Stimulated activated CD8-positive, alpha-beta memory T cell treated with anti-CD3 and anti-CD28 coated beads, Interleukin-4, amount 100 ng/mL, for 4 hours (primary cell): ENCODE results near the gene KRTAP19-1.
"Not testable (repeated sequence)": the region's sequence is repeated elsewhere in the genome, so short reads cannot be mapped to it uniquely, and the experiment has no call there.

ENCODE experiments used
- DNase-seq, 2 donors: peaks; one replicate each; pipeline ENCODE4 v3.0.0-alpha.2; 2020; ENCODE audit warnings: low read depth in 2 of 2, low spot score in 1 of 2

KRTAP19-1 gene

DNA sequence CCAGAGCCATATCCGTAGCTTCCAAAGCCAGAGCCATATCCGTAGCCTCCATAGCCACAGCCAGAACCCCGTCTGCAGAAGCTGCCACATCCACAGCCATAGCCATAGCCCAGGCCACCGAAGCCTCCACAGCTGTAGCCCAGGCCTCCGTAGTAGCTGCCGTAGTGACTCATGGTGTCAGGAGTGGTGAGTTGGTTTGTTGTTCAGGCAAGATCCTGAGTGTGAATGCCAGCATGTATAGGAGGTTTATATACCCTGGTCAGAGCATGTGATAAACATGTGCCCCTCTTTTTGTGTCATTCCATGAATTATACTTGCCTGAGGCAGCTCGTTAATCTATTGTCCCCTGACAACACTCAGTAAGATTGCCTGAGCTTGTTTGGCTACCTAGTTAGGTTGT, at the start of gene KRTAP19-1:
KRTAP19-1 (minus strand) TSS at position 223 of the 400 bp plus-strand sequence; CDS start at position 173, 50 bp downstream.
- no peak for DNase-seq

DNA sequence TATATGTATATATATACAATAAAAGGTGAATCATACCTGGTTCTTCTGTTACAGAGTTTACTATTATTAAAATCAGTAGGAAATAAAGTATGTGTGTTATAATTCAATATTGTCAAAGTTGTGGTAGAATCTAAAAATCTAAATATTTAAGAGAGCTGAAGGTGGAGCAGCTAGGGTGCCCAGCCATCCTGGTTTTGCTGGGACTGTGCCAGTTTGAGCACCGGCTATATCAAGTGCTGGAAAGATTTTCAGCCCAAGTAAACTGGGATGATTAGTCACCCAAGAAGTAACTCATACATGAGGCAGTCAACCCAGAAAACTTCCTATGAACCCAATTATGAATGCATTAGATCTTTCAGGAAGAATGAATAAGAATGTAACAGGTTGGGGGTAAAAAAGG, 38.7 kb upstream of the KRTAP19-1 start:
- DNase-seq, result no peak

DNA sequence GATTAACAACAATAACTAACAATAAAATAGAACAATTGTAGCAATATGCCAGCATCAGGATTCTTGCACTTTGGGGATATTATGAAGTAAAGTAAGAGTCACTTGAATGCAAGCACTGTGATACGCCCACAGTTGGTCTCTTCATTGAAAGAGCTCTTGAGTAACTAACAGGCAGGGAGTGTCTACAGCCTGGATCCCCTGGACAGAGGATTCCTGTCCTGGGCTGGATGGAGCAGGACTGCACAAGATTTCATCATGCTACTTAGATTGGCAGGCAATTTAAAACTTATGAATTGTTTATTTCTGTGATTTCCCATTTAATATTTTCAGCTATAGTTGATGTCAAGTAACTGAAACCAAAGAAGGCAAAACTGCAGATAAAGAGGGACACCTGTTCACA, 35.5 kb upstream of the KRTAP19-1 start:
- no peak for DNase-seq

DNA sequence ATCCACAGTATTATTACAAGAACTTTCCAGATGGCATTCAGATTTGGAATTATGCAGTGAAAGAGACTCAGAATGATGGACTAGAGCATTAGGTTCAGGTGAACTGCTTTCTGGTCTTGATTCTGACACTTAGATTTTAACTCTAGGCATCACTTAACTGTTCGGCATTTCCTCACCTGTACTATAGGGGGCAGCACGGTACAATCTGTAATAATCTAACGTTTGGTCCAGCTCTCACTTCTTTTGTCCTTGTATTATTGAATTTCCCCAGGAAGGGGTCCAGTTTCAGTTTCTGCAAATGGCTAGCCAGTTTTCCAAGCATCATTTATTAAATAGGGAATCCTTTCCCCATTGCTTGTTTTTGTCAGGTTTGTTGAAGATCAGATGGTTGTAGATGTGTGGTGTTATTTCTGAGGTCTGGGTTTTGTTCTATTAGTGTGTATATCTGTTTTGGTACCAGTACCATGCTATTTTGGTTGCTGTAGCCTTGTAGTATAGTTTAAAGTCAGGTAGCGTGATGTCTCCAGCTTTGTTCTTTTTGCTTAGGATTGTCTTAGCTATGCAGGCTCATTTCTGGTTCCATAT, 25.5 kb upstream of the KRTAP19-1 start:
- DNase-seq, result not testable (repeated sequence)

DNA sequence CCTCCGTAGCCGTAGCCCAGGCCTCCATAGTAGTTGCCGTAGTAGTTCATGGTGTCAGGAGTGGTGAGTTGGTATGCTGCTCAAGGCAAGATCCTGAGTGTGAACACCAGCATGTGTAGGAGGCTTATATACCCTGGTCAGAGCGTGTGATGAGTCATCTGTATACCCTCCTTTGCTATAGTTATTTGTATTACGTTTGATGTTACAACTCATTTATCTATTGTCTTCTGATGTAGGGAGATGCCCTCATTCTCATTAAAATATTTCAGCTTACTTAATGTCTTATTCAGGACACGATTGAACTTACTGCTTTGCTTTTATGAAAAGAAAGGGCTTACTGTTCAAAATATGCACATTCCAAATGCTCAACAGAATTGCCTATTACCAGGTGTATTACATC, 21.9 kb upstream of the KRTAP19-1 start, which contains the start of gene KRTAP19-5:
KRTAP19-5 (minus strand) TSS at position 101 of the 400 bp plus-strand sequence; CDS start at position 50, 51 bp downstream.
- no peak for DNase-seq

DNA sequence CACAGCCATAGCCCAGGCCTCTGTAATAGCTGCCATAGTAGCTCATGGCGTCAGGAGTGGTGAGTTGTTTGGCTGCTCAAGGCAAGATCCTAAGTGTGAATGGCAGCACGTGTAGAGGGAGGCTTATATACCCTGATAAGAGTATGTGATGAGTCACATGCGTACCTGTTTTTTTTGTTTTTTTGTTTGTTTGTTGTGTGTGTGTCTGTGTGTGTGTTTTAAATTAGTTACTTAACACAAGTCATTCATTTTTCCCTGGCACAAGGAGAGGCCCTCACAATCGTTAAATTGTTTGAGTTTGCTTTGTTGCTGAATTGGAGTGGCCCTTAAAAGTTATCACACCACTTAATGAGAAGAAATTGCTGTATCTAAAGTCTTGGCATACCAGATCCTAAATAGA, 16.9 kb upstream of the KRTAP19-1 start, which contains the start of gene KRTAP19-4:
KRTAP19-4 (minus strand) TSS at position 101 of the 400 bp plus-strand sequence; CDS start at position 46, 55 bp downstream.
- no peak for DNase-seq

DNA sequence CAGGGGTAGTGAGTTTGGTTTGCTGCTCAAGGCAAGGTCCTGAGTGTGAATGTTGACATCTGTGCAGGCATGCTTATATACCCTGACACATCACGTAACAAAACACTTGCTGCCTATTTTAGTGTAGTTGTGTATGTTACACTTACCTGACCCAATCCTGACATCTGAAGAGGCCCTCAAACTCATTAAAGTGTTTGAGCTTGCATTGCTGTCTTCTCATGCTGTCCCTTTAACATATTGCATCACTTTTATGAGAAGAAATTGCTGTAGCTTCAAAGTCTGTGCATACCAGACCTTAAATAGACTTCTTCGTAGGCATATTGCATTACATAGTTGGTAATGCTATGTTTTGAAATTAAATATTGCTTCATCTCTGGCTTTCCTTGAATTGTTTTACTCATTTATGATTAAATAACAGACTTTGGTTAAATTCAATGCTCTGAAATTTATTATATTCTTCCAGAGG, 11.8 kb upstream of the KRTAP19-1 start, which contains the start of gene KRTAP19-3:
KRTAP19-3 (minus strand) TSS at position 51 of the 466 bp plus-strand sequence. CDS start 56 bp downstream, outside the sequence.
- DNase-seq, result no peak

DNA sequence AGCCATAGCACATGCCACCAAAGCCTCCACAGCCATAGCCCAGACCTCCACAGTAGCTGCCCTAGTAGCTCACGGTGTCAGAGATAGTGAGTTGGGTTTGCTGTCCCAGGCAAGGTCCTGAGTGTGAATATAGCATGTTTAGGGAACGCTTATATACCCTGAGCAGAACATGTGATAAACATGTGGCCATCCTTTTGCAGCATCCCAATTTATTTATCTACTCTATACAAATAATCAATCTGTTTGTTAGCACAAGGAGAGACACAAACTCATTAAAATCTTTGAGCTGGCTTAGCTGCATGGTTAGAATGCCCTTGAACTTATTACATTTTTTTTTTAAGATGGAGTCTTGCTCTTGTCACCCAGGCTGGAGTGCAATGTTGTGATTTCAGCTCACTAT, 7.2 kb upstream of the KRTAP19-1 start, which contains the start of gene KRTAP19-2:
KRTAP19-2 (minus strand) TSS at position 101 of the 400 bp plus-strand sequence; CDS start at position 13, 88 bp downstream.
- no peak for DNase-seq

DNA sequence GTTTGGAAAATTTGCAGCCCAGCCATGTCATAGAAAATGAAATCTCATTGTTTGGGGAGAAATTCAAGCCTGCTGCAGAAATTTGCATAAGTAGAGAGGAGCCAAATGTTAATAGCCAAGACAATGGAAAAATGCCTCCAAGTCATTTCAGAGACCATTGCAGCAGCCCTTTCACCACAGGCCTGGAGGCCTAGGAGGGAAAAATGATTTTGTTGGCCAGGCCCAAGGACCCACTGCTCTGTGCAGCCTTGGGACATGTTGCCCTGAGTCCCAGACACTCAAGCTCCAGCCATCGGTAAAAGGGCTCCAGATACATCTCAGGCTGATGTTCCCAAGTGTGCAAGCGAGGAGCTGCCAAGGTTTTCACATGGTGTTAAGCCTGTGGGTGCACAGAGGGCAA, 6.0 kb upstream of the KRTAP19-1 start:
- DNase-seq, result no peak

DNA sequence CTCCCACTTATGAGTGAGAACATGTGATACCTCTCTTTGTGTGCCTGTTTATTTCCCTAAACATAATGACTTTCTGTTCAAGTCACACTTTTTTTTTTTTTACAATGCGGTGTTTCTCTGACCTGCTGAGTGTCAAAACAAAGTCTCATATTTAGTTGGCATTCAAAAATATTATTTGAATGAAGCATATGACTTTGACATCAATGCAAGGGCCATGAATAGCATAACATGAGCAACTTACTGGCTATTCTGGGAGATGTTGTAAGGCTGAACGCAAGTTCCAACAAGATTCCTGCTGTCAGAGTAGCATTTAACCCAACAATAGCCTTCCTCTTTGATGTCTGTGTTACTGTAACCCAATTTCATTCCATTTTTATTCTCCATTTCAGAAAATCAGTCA, 2.0 kb upstream of the KRTAP19-1 start:
- no peak for DNase-seq

DNA sequence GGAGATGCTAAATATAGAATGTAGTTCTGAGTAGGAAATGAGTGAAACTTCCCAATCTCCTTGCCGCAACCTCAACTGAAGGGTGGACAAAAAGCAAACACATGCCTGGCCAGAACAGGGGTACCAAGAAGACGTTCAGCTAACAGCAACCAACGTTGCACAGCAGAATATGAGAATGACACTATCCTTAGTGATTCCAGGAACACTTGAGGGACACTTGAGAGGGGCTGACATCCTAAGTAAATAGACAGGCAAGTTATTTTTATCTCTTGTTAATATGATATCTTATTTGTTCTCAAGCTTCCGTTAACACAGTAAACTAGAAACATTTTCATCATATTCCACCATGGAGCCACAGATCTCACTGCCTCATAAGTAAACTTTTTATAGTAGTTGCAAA, 908 bp downstream of the KRTAP19-1 start:
- no peak for DNase-seq

DNA sequence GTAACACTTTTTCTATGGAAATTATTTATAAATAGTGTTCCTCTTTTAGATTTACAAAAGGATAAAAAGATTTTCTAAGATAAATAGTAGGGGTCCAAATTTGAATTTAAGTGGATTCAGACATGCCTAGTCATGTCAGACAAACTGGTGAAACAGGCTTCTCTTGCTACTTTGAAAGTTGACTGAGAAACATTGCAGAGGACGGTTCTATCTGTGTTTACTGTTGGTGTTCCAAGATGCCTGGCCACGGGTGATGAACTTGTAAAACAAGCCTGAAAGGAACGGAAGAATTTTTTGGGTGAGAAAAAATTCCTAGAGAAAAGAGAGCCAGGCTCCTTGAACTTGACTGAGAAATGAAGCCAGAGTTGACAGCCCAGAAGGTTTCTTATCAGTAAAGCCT, 2.2 kb downstream of the KRTAP19-1 start:
- DNase-seq, result no peak

DNA sequence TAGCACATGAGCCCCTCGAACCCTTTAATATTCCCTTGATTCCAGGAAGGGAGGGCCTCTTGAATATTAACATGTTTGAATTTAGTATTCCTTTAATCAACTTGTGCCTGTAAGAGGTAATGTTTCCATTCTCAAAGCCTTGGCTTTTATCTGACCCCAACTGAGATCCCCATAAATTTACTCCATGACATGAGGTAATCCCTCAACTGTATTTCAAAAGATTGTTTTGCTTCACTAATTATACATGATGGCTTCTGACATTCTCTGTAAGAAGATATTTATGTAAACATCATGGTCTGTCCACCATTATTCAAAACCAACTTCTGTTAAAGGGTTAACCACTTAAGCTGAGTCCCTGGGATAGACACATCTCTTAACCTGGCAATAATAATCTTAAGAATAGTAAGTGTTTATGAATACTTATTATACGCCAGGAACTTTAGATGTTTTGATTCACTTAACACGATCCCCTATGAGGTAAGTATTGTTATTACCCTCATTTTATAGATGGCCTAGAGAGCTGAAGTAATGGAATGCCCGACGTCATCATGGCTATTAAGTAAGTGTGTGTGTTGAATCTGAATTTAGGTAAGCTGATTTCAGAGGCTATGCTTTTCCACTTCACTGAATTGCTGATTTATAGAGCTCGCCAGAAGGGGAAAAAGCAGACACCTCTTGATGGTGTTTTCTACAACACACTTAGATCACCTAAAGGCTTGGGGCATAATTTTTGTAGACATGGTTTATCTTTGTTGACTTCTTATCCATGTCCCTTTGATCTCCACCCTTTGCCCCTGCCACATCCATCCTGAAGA, 11.1 kb downstream of the KRTAP19-1 start:
- DNase-seq, result no peak

DNA sequence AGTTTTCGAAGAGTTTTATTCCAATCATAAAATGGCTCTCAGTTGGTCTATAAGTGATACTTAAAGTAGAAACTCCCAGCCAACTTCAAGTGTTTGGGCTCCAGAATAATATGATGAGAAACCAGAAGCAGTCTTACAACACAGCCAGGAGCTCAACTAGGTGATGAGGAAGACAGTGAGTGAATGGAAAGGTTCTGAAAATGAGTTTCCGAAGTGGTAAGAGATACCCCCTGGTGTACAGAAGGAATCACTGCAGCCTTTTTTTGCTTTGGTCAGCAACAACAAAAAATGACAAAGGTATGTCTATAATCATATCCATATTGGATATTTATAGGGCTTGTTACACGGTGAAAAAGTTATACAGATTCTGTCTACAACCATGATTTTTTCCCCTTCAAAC, 16.5 kb downstream of the KRTAP19-1 start:
- DNase-seq, result no peak

DNA sequence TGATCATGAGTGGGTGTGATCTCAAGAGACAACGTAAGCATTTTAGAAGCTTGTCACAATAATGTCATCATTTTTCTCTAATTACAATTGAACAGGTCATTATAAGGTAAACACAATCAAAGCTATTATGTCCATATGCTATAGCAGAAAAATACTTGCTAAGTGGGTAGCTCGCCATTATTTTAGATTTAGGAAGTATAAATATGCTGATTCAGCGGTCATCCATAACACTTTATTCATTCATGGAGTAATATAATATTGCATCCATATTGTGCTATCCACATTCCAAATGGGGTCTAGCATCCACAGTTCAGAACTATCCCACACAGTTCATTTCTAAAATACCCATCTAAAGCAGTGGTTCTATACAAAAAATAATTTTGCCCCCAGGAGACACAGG, 31.7 kb downstream of the KRTAP19-1 start:
- no peak for DNase-seq

DNA sequence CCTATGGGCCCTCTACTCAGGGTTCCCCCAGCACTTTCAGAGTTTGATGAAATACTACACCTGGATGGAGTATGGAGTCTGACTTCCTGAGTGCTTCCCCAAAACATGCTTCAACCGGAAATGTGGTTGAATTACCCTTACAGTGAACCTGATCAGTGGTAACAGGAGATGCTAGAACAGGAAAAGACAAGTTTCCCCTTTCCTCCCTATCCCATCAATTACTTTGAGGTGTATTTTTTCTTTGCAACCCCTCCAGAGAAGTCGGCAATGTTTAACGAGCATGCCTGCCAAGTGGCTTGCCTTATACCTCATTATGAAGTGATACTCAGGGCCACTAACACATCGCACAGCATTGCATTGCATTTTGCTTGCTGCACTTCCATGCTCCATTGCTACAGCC, 33.1 kb downstream of the KRTAP19-1 start:
- no peak for DNase-seq

DNA sequence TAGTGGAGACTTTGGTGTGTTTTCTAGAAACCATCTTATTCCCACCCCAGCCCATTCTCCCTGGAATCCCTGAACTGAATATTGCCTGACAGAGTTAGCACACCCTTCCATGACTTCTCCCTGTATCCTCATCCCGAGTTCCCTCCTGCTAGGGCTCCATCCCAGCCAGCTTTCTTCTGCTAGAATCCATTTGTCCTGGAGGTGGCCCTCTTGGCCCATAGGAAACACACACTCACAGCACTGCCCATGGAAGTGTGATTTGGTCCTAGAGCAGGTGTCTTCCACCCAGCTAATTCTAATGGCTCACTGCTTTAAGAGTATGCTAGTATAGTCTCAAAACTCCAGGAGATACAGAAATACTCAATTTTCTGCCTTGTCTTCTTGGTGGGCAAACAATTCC, 36.0 kb downstream of the KRTAP19-1 start:
- DNase-seq, result no peak

DNA sequence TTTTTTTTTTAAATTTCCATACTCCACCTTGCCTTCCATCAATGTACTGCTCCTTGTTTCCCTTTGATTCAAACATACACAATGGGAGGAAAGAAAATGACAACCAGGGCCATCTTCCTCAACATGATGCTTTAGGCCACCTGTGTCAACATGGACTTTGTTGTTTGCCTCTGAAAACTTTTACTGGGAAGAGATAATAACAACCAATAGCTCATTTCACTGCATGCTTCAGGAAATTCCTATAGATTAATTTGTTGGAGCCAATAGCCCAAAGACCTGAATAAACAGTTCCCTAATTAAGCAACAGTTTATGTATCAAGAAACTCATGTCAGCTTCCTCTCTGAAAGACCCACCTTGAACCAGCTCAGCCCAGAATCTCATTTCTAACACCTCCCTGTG, 36.9 kb downstream of the KRTAP19-1 start:
- DNase-seq, result no peak

DNA sequence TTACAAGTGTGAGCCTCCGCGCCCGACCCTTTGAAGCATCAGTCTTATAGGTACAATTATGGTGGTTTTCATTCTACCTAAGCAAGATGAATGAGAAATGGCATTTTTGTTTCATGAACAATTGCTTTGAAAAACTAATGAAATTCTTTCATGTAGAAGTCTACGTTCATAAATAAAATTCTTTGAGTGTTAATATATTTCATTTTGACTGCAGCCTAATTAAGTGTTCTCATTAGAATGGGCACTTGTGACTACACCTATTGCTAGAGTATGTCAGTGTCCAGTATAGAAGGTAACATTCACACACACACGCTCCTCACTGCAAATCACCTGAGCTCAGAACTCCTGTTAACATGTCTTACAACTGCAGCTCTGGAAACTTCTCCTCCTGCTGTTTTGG, 40.2 kb downstream of the KRTAP19-1 start, which contains the start of gene KRTAP15-1:
KRTAP15-1 (plus strand) TSS at position 301 of the 400 bp plus-strand sequence; CDS start at position 354, 53 bp downstream.
- DNase-seq, result no peak

DNA sequence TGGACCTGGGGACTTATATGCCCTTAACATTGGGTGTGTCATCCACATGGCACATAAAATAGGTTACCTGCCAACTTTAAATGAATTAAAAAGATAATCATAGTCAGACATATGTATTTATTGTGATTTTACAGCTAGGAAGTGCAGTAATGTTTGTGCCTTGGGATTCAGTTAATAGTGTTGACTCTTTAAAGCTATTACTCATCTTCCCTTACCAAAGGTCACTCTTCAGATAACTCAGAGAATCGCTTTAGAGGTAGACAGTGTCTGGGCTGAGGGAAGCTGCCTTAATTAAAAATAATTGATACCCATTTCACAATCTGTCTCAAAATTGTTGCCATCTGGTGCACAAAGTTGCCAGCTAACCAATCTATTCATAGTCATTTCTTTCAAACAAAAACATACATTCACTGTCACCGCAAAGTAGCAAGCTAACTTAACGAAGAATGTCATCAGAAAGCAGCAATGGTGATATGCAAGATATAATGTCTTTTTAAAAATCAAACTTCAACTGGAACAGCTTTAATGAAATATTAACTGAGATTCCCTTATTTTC, 43.1 kb downstream of the KRTAP19-1 start:
- DNase-seq, result no peak

DNA sequence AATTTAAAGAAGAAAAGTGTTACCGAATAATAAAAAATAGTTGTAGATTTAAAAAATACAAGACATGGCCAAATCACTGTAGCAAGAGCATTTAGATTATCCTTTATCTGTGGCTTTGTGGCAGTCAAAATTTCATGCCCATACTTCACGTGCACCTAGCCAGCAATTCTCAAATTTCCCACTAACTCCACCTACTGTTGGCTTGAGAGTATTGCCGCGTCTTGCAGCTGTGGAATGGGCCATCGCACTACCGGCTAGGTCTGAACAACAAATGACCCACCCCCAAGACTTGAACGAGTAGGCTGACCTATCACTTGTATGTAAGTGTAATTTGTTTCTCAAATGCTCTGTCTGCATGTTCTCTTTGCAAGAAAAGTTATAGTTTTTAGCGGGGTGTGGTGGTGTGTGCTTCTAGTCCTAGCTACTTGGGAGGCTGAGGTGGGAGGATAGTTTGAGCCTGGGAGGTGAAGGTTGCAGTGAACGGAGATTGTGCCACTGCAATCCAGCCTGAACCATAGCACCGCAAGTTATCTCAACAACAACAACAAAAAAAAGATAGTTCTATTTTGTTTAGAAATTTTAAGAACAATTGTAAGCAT, 46.0 kb downstream of the KRTAP19-1 start:
- no peak for DNase-seq
